Endometrial microvascular endothelial cells (primary cell): ENCODE results near the gene MYMX. TPM values are rescaled to one million over a fixed set of nuclear protein-coding genes. Genes with fewer than 3 reads are reported as not detected.

Experiments
- in situ Hi-C: cut with HindIII; loops from 2 replicates; pipeline ENCODE4 v1.10.0; 2017; ENCODE audit warnings: low sequenced_read_pairs, low pct_unique_long_range_greater_than_20kb; ENCODE audit errors: inconsistent ontology term
- total RNA-seq: library from RNA; depleted of rRNA; stranded (reverse); fragments of >200 nt; gene quantifications from one replicate; pipeline ENCODE4 v1.2.3, GENCODE V29; 2015; ENCODE audit errors: inconsistent ontology term

MYMX gene
- total RNA-seq, 1 donor from 2014 or later: not detected

- in situ Hi-C loops: no loop called here
Observed at GRCh38 chr6:44257753-44258324, 41.1 kb downstream of the MYMX start.

DNA sequence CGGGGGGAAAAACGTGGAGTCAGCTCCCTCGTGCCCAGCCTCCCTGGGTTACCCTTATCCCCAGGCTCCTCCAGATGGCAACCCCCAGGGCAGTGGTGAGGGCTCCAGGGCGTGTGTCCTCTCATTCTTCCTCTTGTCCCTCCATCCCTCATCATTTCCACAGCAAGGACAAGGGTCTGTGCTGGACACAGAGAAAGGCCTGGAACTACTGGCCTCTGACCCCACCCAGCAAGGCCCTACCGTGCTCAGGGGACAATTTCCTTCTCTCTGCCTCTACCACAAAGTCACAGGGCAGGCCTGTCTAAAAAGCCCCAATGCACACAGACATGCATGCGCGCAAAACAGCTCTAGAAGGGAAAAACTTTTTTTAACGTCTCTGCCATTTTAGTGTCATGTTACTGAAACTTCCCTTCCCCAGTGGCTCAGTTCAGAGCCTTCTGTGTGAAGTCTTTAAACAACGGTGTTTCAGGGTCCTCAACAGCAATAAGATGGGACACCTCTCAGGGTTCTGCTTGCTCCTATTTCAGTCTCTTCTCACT is 41.7 kb downstream of the MYMX start:
- in situ Hi-C loops: no loop called here

DNA sequence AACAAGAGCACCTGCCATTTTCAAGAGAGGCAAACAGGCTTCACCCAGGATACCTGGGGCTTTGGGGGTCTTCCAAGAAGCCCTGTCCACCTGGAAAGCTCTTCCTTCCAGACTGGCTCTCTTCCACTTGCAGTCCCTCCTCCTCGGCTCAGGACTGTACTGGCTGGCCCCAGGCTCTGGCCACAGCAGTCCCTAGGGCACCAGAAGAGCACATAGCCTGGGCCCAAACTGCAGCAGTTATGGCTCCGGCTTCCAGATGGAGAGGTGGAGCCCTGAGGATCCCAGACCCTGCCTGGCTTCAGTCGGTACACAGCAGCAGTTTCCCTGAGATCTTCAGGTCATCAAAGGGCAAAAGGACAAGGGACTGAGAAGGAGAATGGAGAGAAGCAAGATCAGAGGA is 42.2 kb downstream of the MYMX start:
- in situ Hi-C loops: no loop called here

- in situ Hi-C loops: no loop called here
Observed at GRCh38 chr6:44260011-44260410, 43.3 kb downstream of the MYMX start.

DNA sequence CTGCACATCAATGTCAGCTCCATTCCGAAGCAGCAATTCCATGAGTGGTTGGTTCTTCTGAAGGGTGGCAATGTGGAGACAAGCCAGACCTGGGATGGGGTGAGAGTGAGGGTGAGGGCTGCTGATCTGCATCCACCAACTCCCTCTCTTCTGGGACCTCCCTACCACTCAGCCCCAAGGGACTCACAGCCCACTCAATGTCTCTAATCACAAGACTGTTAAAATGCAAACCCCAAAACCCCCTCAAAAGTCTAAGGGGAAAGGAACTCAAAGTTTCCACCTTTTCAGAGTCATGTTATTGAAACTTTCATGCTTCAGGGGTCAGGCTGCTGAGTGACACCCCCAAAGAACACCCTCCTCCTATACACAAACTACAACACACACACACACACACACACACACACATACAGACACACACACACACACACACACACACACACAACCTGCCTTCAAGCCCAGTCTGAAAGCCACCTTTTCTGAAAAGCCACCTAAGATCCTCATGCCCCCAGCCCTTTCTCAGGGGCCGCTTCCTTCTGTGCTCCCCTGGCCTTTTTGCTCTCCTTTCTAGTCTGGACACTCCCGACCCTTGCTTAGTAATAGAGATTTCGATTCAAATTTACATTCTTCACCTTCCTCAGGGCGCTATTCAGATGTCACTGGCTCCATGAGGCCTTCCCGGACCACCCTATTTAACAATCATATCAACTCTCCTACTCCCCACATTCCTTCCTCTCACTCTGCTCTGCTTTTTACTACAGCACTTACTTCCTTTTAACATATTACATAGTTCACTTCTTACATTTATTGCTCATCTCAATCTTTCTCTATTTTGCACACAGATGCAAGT is 43.9 kb downstream of the MYMX start:
- in situ Hi-C loops: no loop called here

- in situ Hi-C loops: no loop called here
Observed at GRCh38 chr6:44261581-44261980, 44.9 kb downstream of the MYMX start.

GRCh38 chr6:44262467-44263353 is 46.0 kb downstream of the MYMX start:
- in situ Hi-C loops: no loop called here

GRCh38 chr6:44263354-44264100 is 46.8 kb downstream of the MYMX start:
- in situ Hi-C loops: no loop called here

GRCh38 chr6:44264154-44265006 is 47.7 kb downstream of the MYMX start:
- in situ Hi-C loops: no loop called here

- in situ Hi-C loops: no loop called here
Observed at GRCh38 chr6:44265007-44265721, 48.4 kb downstream of the MYMX start, which contains the start of gene NFKBIE. Gene NFKBIE, minus strand, starts transcription at chr6:44265551. Its CDS starts 205 bp downstream, at chr6:44265346.

DNA sequence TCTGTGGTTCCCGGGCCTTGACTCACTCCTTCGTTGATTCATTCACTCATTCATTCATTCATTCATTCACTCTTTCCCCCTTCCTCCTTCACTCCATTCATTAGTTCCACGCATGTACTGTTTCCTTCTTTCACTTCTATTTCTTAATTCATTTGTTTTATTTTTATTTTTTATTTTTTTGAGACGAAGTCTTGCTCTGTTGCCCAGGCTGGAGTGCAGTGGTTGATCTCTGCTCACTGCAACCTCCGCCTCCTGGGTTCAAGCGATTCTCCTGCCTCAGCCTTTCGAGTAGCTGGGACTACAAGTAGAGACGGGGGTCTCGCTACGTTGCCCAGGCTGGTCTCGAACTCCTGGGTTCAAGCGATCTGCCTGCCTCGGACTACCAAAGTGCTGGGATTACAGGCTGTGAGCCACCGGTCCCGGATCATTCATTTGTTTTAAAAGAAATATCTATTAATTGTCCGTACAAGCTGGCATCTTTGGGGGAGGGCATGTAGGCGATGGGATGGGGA is 49.1 kb downstream of the MYMX start:
- in situ Hi-C loops: no loop called here

DNA sequence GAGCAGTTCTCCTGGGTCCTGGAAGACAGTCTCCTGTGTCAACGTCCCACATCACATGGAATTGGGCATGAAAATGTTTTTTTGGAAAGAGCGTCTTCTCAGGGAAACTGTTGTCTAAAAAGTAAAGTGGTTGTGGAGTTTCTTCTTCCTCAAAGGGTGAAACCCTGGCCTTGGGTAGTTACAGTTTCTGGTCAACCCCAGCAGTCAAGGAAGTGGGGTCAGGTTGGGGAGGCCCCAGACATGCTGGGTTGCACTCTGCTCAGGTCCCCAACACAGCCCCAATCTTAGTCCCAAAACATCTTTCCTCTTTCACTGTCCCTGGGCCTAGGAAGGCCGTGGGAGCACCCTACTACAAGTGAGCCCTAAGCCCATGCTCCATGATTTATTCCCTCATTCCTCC is 49.6 kb downstream of the MYMX start:
- in situ Hi-C loops: no loop called here

- in situ Hi-C loops: no loop called here
Observed at GRCh38 chr6:44267252-44267651, 50.5 kb downstream of the MYMX start.
